ENCODE results near the gene WDR91.
"Not testable (repeated sequence)": the region's sequence is repeated elsewhere in the genome, so short reads cannot be mapped to it uniquely, and the experiment has no call there.

The WDR91 gene

DNA sequence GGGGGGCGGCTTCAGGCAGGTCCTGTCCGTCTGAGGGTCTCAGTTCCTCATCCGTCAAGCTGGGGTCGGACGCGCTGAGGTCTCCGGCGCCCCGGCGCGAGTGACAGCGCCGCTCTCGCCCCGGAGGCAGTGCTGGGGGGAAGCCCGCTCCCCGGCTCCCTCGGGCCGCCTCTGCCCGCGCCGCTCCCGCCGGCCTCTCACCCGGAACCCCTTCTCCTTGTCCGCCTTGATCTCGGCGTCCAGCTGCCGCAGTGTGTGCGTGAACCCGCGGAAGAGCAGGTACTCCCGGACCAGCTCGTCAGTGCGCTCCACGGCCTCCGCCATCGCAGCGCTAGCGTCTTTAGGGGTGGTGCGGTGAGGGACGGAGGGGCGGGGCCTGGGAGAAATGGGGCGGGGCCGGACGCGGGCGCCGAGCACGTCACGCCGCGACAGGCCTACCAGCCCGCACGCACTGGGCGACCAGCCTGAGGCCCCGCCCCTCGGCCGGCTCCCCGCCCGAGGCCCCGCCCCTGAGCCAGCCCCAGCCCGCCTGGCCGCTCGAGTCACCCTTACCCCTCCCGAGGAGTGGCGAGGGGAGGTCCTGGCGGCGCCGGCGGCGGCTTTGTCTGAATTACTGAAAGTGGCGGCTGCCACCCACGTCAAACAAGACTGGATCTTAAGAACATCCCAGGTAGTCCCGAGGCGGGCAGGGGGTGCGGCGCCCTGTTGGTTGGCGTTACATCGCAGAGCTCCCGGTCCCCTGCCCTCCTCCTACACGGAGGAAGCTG, at the start of gene WDR91:
TSS of gene WDR91 (minus strand) at position 348 of the 767 bp plus-strand sequence. CDS start at position 324, 24 bp downstream.
- peak; percentile 94 to 97 for DNase-seq

DNA sequence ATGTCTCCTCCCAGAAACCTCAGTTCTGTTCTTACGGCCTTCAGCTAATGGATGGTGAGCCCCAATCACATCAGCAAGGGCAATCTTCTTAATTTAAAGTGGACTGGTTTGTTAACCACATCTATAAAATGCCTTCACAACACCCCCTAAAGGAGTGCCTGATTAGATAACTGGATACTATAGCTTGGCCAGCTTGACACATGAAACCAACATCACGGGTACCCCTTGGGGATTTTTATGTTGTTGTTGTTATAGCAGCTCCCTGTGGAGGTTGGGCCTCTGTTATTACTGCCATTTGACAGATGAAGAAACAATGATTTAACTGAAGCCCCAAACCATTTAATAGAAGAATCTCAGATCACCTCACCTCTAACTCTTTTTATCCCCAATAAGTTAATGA, 49.1 kb upstream of the WDR91 start:
- no peak for DNase-seq

DNA sequence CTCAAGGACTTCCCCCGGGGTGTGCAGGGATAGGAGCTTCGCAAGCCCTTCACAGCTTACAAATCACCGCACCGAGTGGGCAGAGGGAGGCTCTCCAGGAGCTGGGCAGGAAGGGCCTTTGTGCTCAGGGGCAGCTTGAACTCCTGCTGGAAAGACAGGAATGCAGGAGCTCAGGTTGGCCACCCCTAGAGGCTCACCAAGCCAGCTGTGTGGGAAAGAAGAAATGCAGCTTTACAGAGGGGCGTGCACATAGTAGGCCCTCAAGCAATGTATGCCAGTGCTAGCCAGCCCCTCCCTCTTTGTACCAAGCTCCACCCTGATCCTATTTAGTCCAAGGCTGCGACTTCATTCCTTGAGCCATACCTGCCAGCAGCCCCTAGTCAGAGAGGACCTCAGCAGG, 48.4 kb upstream of the WDR91 start:
- no peak for DNase-seq

DNA sequence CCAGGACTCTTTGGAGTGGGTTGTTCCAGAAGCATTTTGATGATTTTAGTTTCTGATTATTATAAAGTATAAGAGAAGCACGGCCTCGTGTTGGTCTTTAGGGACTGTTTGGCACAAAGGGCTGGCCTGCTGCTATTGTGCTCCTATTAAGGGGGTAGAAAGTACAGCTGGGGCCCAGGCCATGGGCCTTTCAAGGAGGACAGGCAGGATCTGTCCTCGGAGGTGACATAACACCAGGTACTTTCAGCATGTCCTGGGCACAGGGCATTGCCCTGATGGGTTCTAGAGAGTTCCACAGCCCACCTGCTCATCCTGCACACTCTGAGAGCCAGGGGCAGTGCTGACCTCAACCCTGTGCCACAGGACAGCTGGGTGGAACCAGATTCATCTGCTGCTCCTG, 47.3 kb upstream of the WDR91 start:
- DNase-seq, result no peak

DNA sequence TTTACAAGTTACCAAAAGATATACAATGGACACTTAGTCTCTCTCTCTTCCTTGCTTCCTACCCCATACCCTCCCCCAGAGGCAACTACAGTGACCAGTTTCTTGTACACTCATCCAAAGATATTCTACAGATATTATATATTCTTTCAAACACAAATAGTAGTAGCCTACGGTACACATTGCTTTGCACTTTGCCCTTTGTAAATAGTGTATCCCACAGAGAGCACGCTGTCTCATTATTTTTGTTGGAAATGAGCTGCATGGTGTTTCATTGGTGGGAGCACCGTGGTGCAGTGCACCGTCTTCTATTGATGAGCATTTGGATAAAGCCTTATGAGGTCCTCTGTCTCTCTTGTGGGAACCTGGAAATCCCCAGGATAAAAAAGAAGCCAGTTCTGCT, 46.5 kb upstream of the WDR91 start:
- DNase-seq, result no peak

DNA sequence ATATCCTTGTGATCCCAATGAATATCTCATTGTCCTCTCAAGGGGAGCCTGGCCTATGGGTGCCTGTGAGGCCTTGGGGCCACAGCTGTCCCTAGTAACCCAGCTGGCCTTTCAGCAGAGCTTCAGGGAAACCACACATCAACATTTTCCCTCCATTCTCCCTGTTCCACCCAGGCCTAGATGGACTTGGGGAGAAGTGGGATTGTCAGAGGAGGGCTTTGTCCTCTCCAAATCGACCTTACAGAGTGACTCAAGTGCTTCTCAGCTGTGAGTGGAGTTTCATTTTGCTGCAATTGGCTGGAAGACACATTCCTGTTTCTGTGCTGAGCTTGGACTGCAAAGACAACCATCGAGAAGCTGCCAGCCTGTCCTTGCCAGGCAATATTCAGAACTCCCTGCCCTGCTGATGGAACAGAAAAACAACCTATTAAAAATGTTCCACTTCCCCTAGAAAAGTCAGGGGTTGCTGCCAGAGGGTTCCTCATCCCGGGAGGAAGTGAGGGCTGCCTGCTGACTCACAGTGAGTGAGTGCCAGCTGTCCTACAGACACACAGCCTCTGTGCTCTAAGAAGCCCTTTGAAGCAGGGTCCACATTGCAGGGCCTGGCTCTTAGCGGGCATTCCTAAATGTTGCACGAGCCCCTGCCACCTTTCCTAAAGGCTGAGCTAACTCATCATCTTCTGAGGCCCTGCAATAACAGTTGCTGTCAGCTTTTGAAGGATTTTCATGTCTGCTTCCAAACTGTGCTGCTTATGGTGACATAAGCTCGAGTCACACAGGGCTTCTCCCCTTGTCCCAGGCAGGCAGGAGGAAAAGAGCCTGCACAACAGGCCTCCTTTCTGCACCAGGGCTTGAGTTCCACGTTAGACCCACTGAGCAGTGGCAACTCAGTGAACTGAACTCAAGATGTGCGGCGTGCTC, 42.8 kb upstream of the WDR91 start:
- peak; percentile 72 to 91 for DNase-seq

DNA sequence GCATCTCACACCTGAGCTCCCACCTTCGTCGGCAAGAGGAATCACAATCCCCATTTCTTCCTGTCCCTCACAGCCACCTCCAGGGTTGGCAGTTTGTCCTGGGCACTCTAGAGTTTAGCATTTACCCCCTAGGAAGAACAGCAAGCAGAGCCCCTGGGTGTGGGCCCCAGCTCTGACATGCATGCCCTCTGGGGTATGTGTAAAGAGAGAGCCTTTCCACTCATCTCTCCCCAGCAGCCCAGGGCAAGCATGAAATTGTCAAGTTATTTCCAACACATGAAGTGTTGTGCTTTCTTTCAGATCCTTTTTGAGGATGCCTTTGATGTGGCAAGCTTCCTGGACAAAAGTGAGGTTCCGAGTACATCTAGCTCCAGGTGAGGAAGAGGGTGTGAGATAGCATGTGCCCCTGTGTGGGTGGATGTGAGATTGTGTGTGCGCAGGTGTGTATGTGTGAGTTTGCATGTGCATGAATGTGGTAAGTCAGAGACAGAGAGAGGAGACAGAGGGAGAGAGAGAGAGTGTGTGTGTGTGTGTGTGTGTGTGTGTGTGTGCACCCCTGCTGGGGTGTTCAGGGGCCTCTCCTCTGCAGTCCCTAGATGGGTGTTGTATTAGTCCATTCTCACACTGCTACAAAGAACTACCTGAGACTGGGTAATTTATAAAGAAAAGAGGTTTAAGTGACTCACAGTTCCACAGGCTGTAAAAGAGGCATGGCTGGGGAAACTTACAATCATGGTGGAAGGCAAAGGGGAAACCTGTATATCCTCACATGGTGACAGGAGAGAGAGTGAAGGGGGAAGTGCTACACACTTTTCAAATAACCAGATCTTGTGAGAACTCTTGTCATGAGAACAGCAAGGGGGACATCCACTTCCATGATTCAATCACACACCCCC, 40.4 kb upstream of the WDR91 start:
- DNase-seq, result no peak

DNA sequence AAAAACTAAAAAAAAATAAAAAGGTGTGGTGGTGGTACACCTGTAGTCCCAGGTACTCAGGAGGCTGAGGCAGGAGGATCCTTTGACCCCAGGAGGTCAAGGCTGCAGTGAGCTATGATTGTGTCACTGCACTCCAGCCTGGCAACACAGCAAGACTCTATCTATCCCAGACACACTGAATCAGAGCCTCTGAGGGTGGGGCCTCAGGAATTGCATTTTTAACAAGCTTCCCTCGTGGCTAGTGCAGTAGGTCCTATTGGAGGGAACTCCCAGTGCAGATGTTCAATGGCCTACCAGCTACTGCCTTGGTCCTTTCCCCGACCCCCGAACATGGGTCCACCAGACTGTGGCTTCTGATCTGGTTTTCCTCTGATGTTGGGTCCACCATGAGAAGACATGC, 37.2 kb upstream of the WDR91 start:
- no peak for DNase-seq

DNA sequence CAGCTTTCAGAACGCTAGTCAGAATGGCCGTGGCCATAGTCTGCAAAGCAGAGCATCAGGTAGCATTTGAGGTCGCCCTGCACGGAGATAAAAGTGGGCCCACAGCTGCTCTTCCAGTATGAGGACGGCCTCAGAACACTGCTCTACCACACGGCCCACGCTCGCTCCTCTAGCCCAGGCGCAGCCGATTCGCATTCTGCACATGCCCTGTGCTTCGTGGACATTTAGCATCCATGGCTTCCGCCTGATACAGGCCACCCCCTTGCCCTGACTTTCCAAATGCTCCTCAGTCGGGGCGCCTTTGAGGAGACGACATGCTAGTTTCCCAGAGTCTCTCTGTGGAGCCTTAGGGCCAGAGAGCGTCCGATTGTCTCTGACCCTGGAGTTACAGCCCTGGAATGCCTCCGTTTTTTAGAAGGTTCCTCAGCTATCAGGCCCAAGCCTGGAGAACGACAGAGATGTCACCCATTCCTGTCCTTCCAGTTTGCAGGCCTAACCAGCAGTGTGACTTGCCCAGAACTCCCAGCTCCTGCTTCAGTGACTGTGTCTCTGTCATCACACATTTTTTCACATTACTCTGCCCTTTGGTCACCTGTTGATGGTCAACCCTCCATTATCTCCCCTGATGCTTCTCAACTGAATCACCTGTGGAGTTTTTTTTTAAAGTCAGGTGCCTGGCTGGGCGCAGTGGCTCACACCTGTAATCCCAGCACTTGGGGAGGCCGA, 36.6 kb upstream of the WDR91 start:
- no peak for DNase-seq

DNA sequence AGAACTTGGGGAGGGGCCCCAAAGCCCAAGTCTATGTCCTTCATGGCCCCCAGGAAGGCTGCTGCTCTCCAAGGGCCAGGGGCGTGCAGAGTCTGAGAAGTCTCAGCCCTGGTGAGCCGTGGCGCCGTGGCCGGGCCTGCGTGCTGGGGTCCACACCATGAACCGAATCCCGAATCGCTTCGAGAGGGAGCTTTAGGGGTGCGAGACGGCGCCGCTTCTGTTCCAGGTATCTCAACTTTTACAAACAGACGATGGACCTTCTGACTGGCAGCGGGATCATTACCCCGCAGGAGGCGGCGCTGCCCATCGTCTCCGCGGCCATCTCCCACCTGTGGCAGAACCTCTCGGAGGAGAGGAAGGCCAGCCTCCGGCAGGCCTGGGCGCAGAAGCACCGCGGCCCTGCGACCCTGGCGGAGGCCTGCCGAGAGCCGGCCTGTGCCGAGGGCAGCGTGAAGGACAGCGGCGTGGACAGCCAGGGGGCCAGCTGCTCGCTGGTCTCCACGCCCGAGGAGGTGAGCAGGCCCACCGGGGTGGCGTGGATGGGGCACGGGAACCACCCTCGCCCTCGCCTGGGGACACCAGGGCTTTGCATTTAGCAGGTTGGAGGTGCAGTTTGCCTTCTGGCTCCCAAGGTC, 35.0 kb upstream of the WDR91 start:
- DNase-seq, result no peak

DNA sequence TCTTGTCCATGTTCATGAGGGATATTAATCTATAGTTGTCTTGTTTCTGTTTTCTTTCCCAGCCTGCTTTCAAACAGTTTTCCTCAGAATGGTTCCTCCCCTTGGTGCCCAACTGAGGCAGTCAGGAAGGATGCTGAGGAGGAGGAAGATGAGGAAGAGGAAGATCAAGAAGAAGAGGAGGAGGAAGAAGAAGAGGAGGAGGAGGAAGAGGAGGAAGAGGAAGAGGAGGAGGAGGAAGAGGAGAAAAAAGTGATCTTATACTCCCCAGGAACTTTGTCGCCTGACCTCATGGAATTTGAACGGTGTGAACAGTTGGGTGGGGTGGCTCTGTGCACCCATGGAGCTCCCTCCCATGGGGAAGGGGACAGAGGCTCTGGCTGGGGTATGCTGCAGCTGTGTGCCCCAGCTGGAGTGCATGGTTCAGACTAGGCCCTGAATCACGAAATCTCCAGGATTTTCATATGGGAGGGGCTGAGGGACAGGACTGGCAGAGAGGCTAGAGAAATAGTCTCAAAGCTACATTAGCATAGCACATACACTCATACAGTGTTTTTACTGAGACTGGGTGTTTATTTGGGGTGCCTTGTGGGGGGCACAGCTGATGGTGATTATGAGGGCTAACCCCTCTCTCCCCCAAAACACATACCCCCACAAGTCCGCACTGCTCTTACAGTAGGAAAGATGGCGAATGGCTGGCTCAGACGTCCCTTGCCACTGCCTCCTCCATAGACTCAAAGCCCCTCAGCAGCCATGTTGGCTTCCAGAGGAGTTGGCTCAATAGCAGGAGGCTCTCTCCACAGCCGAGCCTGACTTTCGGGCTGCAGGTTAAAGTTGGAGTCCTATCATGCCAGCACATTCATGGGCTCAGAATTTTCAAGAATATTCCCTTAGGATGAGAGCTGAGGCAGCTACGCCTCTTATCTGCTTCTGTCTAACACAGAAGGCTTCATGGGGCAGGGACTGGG, 34.2 kb upstream of the WDR91 start:
- DNase-seq, result no peak

DNA sequence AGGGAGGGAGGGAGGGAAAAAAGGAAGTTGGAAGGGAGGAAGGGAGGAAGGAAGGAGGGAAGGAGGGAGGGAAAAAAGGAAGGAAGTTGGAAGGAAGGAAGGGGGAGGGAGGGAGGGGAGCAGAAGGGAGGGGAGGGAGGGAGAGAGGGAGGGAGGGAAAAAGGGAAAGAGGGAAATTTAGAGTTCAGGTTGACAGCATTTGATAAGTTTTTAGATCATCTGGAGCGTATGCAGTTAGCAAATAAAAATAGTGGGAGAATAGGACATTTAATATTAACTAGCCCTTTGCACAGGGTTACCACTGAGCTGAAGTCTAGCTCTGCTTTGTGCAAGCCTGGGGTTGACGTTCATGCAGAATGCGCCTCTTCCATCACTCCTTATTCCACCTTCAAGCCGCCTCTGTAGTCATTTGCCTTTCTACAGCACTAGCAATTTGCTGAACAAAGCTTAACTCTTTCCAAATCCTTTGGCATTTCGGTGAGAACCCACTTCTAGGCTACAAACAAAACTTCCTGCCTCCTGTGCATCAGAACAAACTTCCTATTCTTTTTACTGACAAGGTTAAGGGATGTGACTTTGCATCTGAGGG, 30.9 kb upstream of the WDR91 start:
- DNase-seq, result no peak

DNA sequence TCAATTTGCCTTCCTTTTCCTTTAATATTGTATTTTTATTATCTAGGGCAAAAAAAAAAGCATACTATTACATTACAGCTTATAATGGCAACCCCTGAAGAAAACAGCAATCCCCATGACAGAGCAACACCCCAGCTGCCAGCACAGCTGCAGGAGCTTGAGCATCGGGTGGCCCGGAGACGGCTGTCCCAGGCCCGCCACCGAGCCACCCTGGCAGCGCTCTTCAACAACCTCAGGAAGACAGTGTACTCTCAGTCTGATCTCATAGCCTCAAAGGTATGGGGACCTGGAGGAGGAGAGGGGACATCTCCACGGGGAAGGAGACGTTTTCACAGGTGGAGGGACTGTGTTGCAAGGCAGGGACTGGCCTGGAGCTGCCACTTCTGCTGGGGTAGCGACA, 29.1 kb upstream of the WDR91 start:
- DNase-seq, result no peak

DNA sequence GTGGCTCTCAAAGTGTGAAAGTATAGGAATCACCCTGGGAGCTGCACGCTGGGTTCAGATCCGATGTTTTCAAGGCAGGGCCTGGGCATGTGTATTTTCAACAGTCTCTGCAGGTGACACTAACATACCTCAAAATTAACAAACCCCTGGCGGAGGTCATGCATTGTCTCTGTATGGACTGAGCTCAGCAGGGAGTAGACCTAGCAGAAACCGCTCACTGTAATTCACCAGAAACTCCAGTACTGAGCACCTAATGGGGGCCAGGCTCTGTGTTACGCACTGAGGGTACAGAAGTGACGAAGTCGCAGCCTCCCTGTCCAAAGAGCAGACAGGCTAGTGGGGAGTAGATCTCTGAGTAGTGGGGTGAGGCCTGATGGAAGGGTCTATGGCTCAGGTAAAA, 27.9 kb upstream of the WDR91 start:
- no peak for DNase-seq

DNA sequence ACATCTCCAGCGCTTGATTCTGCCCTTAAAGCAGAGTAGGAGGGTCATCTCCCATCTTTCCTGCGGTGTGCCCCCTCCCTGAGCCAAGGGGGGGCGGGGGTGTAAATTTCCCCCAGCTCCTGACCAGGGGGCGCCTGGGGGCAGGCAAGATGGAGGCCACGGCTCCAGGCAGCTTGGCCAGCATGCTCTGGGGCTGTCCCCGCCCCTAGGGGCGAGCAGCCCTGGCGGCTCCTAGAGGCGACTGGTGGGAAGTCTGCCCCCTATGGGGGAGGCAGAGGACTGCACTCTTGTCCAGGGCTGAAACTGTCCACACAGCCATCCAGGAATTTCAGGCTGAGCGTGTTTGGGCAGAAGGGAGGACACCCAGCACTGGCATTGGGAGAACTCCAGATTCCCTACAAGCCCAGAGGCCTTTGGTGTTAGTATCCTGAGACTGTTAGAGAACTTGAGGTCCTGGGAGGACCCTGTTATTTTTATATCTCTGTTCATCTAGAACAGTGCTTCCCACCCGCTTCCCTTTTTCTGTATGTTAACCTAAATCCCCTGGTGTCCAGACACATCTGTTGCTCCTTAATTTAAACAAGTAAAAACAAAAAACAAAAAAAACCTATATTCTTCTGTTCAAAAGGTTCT, 26.9 kb upstream of the WDR91 start:
- no peak for DNase-seq

DNA sequence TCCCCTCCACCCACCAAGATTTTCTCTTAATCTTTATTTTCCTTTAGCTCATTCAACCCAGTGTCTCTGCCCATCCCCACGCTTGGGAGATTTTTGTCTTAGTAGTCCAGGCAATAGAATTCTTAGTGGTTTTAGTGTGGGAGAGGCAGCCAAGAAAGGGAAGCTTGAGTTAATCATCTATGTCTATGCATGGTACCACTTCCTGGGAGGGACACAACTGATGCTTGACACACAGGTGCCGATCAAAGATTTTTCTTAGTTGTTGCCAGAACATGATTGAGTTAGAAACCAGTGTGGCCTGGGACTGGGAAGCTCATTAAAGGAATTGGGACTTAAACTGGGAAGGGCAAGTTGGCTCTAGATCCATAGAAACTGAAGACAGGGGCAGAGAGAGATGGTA, 25.4 kb upstream of the WDR91 start:
- DNase-seq, result no peak

DNA sequence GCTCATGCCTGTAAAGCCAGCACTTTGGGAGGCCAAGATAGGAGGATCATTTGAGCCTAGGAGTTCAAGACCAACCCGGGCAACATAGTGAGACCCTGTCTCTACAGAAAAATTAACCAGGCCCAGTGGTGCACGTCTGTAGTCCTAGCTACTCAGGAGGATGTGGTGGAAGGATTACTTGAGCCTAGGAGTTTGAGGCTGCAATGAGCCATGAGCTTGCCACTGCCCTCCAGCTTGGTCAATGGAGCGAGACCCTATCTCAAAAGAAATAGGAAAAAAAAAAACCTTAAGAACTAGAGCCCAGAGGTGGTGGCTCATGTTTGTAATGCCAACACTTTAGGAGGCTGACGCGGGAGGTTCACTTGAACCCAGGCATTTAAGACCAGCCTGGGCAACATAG, 24.5 kb upstream of the WDR91 start:
- DNase-seq, result no peak

DNA sequence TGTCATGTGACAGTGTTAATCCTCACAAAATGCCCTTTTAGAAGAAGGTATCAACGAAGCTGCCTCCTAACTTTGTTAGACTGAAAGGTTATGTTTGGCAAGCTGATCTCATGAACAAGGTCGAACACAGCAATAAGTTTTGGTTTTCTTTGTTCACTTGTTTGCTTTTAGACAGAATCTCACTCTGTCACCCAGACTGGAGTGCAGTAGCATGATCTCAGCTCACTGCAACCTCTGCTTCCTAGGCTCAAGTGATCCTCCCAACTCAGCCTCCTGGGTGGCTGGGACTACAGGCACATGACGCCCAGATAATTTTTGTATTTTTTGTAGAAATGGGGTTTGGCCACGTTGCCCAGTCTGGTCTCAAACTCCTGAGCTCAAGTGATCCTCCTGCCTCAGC, 23.4 kb upstream of the WDR91 start:
- DNase-seq, result no peak

DNA sequence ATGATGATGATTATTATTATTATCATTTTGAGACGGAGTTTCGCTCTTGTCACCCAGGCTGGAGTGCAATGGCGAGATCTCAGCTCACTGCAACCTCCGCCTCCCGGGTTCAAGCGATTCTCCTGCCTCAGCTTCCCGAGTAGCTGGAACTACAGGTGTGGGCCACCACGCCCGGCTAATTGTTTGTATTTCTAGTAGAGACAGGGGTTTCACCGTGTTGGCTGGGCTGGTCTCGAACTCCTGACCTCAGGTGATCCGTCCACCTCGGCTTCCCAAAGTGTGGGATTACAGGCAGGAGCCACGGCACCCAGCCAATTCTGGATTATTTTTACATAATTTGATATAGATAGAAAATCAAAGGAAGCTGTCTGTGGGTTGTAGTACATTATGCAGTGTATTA, 22.8 kb upstream of the WDR91 start:
- DNase-seq, result not testable (repeated sequence)

DNA sequence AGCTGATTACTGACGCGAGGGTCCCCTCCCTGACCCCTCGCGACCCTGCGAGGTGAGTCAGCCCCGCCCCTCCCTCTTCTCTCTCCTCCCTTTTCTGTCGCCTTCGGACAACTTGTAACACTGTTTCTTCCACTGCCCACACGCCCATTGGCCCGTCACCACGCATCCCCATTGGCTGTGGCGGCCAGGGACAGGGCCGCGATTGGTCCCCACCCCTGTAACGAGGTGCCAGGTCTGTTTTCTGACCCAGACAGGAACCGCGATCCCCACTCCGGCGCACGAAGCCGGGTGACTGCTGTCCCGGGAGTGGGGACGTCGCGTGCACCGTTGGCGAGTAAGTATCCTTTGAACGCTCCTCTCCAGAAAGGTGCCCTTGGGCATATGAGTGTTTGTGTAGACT, 22.2 kb upstream of the WDR91 start, which contains the start of gene STRA8:
TSS of gene STRA8 (plus strand) at position 269 of the 400 bp plus-strand sequence. CDS start 6,687 bp downstream, outside the sequence.
- no peak for DNase-seq
